ENCODE results near the gene REC114. TPM values are rescaled to one million over a fixed set of nuclear protein-coding genes. Genes with fewer than 3 reads are reported as not detected.

REC114 gene
- total RNA-seq, 1 donor: not detected

DNA sequence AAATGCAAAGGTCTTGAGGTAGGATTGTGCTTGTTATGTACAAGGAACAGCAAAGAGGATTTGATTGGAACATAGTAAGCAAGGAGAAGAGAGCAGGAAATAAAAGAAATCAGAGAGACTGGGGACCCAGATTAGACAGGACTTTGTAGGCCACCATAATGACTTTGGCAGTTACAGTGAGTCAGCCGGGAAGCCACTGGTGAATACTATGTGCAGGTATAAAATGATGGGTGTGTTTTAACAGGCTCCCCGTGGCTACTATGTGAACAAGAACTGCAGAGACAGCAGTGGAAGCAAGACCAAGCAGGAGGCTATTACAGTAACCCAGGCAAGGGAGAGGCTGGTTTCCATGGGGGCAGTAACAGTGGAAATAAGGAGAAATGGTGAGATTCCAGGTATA is 135.1 kb downstream of the REC114 start:
- no peak overlapping the region for H3K4me3 ChIP-seq (ENCODE audit: low read depth, low read length)
- DNase-seq (ENCODE audit: low read depth): no peak
- TF ChIP-seq, protein P1, sequence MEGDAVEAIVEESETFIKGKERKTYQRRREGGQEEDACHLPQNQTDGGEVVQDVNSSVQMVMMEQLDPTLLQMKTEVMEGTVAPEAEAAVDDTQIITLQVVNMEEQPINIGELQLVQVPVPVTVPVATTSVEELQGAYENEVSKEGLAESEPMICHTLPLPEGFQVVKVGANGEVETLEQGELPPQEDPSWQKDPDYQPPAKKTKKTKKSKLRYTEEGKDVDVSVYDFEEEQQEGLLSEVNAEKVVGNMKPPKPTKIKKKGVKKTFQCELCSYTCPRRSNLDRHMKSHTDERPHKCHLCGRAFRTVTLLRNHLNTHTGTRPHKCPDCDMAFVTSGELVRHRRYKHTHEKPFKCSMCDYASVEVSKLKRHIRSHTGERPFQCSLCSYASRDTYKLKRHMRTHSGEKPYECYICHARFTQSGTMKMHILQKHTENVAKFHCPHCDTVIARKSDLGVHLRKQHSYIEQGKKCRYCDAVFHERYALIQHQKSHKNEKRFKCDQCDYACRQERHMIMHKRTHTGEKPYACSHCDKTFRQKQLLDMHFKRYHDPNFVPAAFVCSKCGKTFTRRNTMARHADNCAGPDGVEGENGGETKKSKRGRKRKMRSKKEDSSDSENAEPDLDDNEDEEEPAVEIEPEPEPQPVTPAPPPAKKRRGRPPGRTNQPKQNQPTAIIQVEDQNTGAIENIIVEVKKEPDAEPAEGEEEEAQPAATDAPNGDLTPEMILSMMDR (IDR thresholded peaks at IDR 0.05; ENCODE audit: insufficient read depth, low read length): no peak

DNA sequence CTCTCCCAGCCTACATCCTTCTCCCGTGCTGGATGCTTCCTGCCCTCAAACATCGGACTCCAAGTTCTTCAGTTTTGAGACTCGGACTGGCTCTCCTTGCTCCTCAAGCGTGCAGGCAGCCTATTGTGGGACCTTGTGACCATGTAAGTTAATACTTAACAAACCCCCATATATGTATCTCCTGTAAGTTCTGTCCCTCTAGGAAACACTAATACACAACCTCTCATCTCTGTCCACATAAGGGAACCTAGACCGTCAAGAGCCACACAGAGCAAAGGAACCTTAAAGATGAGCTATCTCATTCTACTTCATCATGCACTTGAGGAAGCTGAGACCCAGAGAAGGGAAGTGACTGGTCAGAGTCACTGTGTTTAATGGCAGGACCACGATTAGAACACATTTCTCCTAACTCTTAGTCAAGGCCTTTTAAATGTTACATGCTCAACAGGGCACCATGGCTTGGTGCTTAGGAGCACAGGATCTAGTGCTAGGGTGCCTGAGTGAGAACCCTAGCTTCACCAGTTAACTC is 140.0 kb downstream of the REC114 start:
- TF ChIP-seq, protein P1 (IDR thresholded peaks at IDR 0.05; ENCODE audit: insufficient read depth, low read length): no peak
- no peak overlapping the region for H3K4me3 ChIP-seq (ENCODE audit: low read depth, low read length)
- no peak for DNase-seq (ENCODE audit: low read depth)

DNA sequence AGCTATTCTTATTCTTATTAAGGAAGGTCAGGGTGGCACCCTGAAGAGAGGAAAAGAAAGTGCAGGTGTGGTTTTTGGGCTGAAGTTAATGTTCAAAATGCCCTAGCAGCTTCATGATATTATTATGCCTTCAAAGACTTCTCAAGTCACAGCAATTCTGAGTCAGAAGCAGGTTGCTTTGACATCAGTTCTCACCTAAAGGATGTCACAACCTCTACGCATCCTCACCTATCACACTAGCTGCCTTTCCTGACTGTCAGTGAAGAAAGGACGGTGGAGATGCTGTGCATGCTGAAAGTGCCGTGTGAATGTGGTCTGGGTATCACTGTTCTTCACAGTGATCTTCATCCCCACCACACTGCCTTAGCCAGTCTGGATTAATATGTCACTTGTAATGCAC is 140.6 kb downstream of the REC114 start:
- TF ChIP-seq, protein P1 (IDR thresholded peaks at IDR 0.05; ENCODE audit: insufficient read depth, low read length): no peak
- no peak for DNase-seq (ENCODE audit: low read depth)
- H3K4me3 ChIP-seq (ENCODE audit: low read depth, low read length): no peak overlapping the region

DNA sequence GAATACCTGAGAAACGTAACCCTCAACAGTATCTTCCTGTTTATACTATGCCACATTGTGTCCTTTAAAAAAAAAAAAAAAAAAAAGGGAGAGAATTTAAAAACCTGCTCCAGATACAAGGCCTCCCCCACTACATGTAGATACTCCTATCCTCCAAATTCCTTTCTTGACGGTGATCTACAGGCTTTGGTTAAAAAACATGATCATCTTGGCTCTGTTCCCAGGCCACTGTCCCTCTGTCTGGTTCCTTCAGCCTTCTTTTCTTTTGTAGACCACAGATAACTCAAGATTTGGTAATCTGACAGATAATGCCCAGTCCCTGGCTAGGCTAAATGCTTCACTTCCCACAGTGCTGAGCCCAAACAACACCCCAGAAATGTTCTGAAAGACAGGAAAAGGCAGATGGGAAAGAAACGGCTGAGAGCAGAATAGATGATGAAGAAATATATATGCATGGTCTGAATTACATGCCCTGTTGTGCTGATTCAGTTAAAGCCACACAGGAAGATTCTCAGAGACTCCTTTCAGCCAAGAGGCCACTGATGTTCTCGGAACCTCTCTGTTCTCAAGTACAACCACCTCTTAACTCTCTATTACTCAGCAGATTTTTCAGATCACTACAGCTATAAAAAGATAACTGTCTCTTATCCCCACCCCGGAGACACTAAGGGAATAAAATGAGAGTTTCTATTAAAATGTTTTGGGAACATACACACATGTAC is 141.9 kb downstream of the REC114 start:
- no peak for DNase-seq (ENCODE audit: low read depth)
- TF ChIP-seq, protein P1 (IDR thresholded peaks at IDR 0.05; ENCODE audit: insufficient read depth, low read length): no peak
- H3K4me3 ChIP-seq (ENCODE audit: low read depth, low read length): no peak overlapping the region

DNA sequence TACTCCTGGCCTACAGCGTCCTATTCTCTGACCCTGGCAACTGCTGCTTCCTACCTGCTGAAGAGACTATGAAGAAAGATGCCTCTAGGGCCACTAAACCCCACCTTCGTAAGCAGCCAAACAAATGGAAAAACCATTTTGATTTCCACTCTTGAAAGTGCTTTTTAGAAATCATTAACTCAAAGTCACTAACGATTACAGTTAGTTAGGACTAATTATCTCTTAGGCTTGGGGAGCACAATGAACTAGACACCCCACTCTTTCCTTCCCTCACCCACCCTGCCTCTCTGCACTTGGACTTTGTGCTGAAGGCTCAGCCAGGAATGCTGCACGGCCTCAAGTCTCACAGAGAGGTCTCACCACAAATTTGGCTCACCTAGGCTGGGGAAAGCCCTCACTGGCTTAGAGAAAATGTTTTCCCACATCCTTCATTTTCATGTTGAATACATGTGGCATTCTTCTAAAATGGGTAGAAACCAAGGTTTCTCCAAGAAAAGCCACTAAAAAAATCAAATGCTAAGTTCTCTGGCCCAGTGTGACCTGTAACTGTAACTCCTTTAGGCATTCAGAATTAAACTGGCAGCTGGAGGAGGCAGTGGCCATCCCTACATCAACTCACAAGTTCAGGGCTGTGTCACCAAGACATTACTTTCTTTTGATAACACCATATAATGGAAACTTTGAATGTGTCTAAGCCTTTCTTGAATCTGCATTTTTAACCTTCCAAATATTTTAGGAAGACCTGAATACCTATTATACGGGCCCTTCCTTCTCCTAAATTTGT is 143.1 kb downstream of the REC114 start:
- DNase-seq (ENCODE audit: low read depth): no peak
- no peak overlapping the region for H3K4me3 ChIP-seq (ENCODE audit: low read depth, low read length)
- TF ChIP-seq, protein P1 (IDR thresholded peaks at IDR 0.05; ENCODE audit: insufficient read depth, low read length): no peak

DNA sequence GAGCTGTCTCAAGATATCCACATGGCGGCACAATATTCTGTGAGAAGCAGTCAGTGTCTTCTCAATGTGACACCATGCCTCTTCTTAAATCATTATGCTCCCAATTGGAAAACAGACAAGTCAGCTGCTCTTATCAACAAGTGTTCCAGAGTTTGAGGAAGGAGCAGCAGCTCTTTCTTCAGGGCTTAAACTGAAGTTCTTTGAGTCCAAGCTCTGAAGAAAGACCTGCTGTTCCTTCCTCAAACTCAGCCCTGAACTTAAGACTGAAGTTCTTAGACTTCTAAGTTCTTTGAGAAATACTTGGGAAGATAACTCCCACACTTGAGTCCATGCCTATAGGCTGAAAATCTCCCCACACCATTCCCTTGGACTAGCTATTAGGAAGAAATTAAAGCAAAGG is 146.8 kb downstream of the REC114 start:
- no peak overlapping the region for H3K4me3 ChIP-seq (ENCODE audit: low read depth, low read length)
- no peak for DNase-seq (ENCODE audit: low read depth)

More for the DNA sequence above, 146.8 kb downstream of the REC114 start:
- TF ChIP-seq, protein P1 (IDR thresholded peaks at IDR 0.05; ENCODE audit: insufficient read depth, low read length): no peak
